B cell (primary cell): ENCODE results near the gene CCDC175. TPM values are rescaled to one million over a fixed set of nuclear protein-coding genes. Genes with fewer than 3 reads are reported as not detected.

Source experiments
- ATAC-seq: fragments of 200-7000 bp; cut with Tn5 transposase; one replicate; pipeline ENCODE4 v1.10.0; 2021; ENCODE audit warnings: low read depth, mild to moderate bottlenecking, moderate number of reproducible peaks, moderate library complexity
- CTCF ChIA-PET: fragments of 350-600 bp; sonication (Branson Sonifier 250); formaldehyde crosslinking; loops from one replicate; lab custom pipeline; 2021; ENCODE audit warnings: antibody characterized with exemption, inconsistent platforms; lab: Charles Lee
- POLR2A ChIA-PET: fragments of 350-600 bp; sonication (Branson Sonifier 250); formaldehyde crosslinking; loops from one replicate; lab custom pipeline; 2021; ENCODE audit warnings: antibody characterized with exemption; lab: Charles Lee
- DNase-seq: peaks from one replicate; pipeline ENCODE4 v3.0.0; 2013
- H2AFZ ChIP-seq: 2 replicates; pipeline ENCODE4 v1.6.1; 2012; ENCODE audit warnings: mild to moderate bottlenecking, low read depth, low read length; ENCODE audit not compliant: insufficient read depth, poor library complexity, severe bottlenecking
- H3K27ac ChIP-seq, 2 donors: 1 replicate in 1 of 2; 2 replicates in 1 of 2; pipeline ENCODE4 v1.5.1; 2012 to 2013; ENCODE audit warnings: low read length in 2 of 2, mild to moderate bottlenecking in 2 of 2, moderate library complexity in 1 of 2
- H3K27me3 ChIP-seq, 4 experiments: fragments of 200-600 bp in 1 of 4; sonication (generic) in 1 of 4; replicated peaks in 1 of 4; 1 replicate in 2 of 4; 2 replicates in 2 of 4; pipeline versions ENCODE4 v1.6.1 to v1.7.0; 2013 to 2016; ENCODE audit warnings: low read length in 3 of 4, mild to moderate bottlenecking in 2 of 4, mixed read lengths in 1 of 4, moderate library complexity in 1 of 4; ENCODE audit not compliant: insufficient read depth in 4 of 4, control insufficient read depth in 3 of 4; ENCODE audit errors: control extremely low read depth in 1 of 4
- H3K36me3 ChIP-seq, 2 experiments: replicated peaks in 1 of 2; 1 replicate in 1 of 2; 2 replicates in 1 of 2; pipeline versions ENCODE4 v1.6.1 to v1.7.1; 2013; ENCODE audit warnings: low read length in 1 of 2; ENCODE audit not compliant: insufficient read depth in 2 of 2, control insufficient read depth in 1 of 2; ENCODE audit errors: control extremely low read depth in 1 of 2, extremely low read depth in 1 of 2
- H3K4me1 ChIP-seq, 2 donors: fragments of 200-600 bp in 1 of 2; sonication (generic) in 1 of 2; 1 replicate in 1 of 2; 2 replicates in 1 of 2; pipeline versions ENCODE4 v1.5.1 to v1.6.1; 2013 to 2017; ENCODE audit warnings: low read length in 2 of 2; ENCODE audit not compliant: control insufficient read depth in 2 of 2, insufficient read depth in 2 of 2
- H3K4me2 ChIP-seq: replicated peaks from 2 replicates; pipeline ENCODE3; 2012; ENCODE audit warnings: mild to moderate bottlenecking, low read depth, low read length; ENCODE audit not compliant: poor library complexity, severe bottlenecking
- H3K4me3 ChIP-seq, 5 experiments: fragments of 200-600 bp in 1 of 5; sonication (generic) in 1 of 5; 1 replicate in 3 of 5; 2 replicates in 2 of 5; pipeline versions ENCODE4 v1.5.1 to v1.7.0; 2011 to 2016; ENCODE audit warnings: low read length in 4 of 5, mild to moderate bottlenecking in 4 of 5, low read depth in 2 of 5, control low read depth in 1 of 5, moderate library complexity in 1 of 5; ENCODE audit not compliant: insufficient read depth in 1 of 5; ENCODE audit errors: control extremely low read depth in 1 of 5, extremely low read depth in 1 of 5
- H3K79me2 ChIP-seq: fragments of 200-600 bp; sonication (generic); one replicate; pipeline ENCODE4 v1.6.0; 2016; ENCODE audit warnings: low read length; ENCODE audit not compliant: control insufficient read depth, insufficient read depth
- H3K9ac ChIP-seq: fragments of 200-600 bp; sonication (generic); 2 replicates; pipeline ENCODE4 v1.6.1; 2017; ENCODE audit warnings: mild to moderate bottlenecking, low read length, moderate library complexity
- H3K9me3 ChIP-seq, 3 donors: one replicate each; pipeline versions ENCODE4 v1.6.1 to v1.7.1; 2013; ENCODE audit warnings: low read length in 2 of 3; ENCODE audit not compliant: control insufficient read depth in 2 of 3, insufficient read depth in 1 of 3; ENCODE audit errors: control extremely low read depth in 1 of 3
- H4K20me1 ChIP-seq: 2 replicates; pipeline ENCODE4 v1.6.0; 2012; ENCODE audit warnings: mild to moderate bottlenecking, low read length; ENCODE audit not compliant: insufficient read depth, control insufficient read depth, poor library complexity, severe bottlenecking
- H3K27ac Mint-ChIP-seq: one replicate; pipeline ENCODE4 v1.8.0; 2021; ENCODE audit warnings: mixed read lengths
- H3K27me3 Mint-ChIP-seq: one replicate; pipeline ENCODE4 v1.8.0; 2021; ENCODE audit warnings: mixed read lengths
- H3K4me1 Mint-ChIP-seq: one replicate; pipeline ENCODE4 v1.8.0; 2021; ENCODE audit warnings: mixed read lengths
- H3K4me3 Mint-ChIP-seq: one replicate; pipeline ENCODE4 v1.8.0; 2021; ENCODE audit warnings: mixed read lengths
- H3K9me3 Mint-ChIP-seq: one replicate; pipeline ENCODE4 v1.8.0; 2022; ENCODE audit warnings: mixed read lengths; ENCODE audit not compliant: insufficient read depth
- EZH2 ChIP-seq: IDR thresholded peaks from 2 replicates; pipeline ENCODE4 v1.6.1; 2012; ENCODE audit warnings: borderline replicate concordance, low read depth, mild to moderate bottlenecking, moderate library complexity, low read length; ENCODE audit not compliant: insufficient read depth, poor library complexity, severe bottlenecking
- WGBS: methylation state at CpG from one replicate; pipeline ENCODE4 v1.1.5; 2013; ENCODE audit warnings: missing lambda C conversion rate; ENCODE audit not compliant: insufficient coverage; 5-methylcytosine and 5-hydroxymethylcytosine counted together
- intact Hi-C: fragments of 100-400 bp; cut with micrococcal nuclease; formaldehyde crosslinking; loops from one replicate; pipeline ENCODE4 v1.10.0; 2022
- polyA plus RNA-seq: library from polyadenylated mRNA; depleted of rRNA; stranded (reverse); fragments of >200 nt; gene quantifications from 2 replicates; pipeline ENCODE4 v1.2.3, GENCODE V29; 2012
- total RNA-seq, 2 donors: library from RNA; stranded (reverse); fragments of 120-200 nt in 1 of 2; gene quantifications; 1 replicate in 1 of 2; 2 replicates in 1 of 2; pipeline versions ENCODE4 v1.2.3 to v1.2.4, GENCODE V29; 2013 to 2022
- TF ChIP-seq, protein P1 (sequence below): fragments of 200-600 bp; IDR thresholded peaks from one replicate; pipeline ENCODE4 v1.8.0; 2022; ENCODE audit warnings: antibody characterized with exemption, mild to moderate bottlenecking

Gene CCDC175
- total and polyA plus RNA-seq, 2 donors (not counting 1 experiment from before 2014, with no cell fraction given), result not detected

DNA sequence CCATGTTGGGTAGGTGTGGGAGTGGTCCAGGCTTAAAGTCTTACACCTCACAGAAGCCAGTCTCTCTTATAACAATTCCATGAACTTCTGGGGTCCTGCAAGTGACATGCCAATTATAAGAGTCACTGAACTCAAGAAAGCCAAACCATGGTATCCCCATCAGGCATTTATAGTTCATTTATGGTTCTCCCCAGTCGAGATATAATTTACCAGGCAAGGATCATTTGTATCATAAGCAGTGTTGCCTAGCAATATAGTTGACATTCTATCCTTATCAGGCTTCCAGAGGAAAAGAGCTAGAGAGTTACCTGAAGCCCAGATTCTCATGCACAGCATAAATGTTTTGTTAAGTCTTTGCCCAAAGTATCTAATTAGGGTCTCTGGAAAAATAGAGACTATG is 84.2 kb downstream of the CCDC175 start:
- no peak for TF ChIP-seq EZH2
- TF ChIP-seq, protein P1, sequence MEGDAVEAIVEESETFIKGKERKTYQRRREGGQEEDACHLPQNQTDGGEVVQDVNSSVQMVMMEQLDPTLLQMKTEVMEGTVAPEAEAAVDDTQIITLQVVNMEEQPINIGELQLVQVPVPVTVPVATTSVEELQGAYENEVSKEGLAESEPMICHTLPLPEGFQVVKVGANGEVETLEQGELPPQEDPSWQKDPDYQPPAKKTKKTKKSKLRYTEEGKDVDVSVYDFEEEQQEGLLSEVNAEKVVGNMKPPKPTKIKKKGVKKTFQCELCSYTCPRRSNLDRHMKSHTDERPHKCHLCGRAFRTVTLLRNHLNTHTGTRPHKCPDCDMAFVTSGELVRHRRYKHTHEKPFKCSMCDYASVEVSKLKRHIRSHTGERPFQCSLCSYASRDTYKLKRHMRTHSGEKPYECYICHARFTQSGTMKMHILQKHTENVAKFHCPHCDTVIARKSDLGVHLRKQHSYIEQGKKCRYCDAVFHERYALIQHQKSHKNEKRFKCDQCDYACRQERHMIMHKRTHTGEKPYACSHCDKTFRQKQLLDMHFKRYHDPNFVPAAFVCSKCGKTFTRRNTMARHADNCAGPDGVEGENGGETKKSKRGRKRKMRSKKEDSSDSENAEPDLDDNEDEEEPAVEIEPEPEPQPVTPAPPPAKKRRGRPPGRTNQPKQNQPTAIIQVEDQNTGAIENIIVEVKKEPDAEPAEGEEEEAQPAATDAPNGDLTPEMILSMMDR, result no peak
- no peaks in the 10 kb centered on the region for H3K9me3 ChIP-seq
- no peak overlapping the region for H3K4me3 Mint-ChIP-seq
- no peaks in the 10 kb centered on the region for H3K9me3 Mint-ChIP-seq
- ATAC-seq (no peak), DNase-seq (no peak)
- intact Hi-C loops, result no loop called here
- H3K9ac ChIP-seq, result no peak overlapping the region
- no peak overlapping the region for H3K4me3 ChIP-seq
- ChIA-PET POLR2A (no interaction called here), CTCF (interaction anchor here (0.8 kb wide), 1 partner anchor 8 kb away, joined by 3 read pairs; the partner anchor contains the start of gene L3HYPDH)
- peaks cover 12 to 68% of the 10 kb centered on the region in 2 experiments for H3K36me3 ChIP-seq
- peaks cover 10% of the 10 kb centered on the region for H3K4me1 Mint-ChIP-seq
- H2AFZ ChIP-seq, result no peak overlapping the region
- no peaks in the 10 kb centered on the region for H3K4me1 ChIP-seq
- H4K20me1 ChIP-seq, result peaks cover 16% of the 10 kb centered on the region
- no peak overlapping the region for H3K27ac ChIP-seq
- H3K4me2 ChIP-seq, result no peak overlapping the region
- no peaks in the 10 kb centered on the region for H3K27me3 Mint-ChIP-seq
- no peak overlapping the region for H3K27ac Mint-ChIP-seq
- H3K27me3 ChIP-seq, result no peaks in the 10 kb centered on the region
- WGBS, result 100% methylated on average over 1 of the region's 1 CpG
- H3K79me2 ChIP-seq, result peaks cover 17% of the 10 kb centered on the region

DNA sequence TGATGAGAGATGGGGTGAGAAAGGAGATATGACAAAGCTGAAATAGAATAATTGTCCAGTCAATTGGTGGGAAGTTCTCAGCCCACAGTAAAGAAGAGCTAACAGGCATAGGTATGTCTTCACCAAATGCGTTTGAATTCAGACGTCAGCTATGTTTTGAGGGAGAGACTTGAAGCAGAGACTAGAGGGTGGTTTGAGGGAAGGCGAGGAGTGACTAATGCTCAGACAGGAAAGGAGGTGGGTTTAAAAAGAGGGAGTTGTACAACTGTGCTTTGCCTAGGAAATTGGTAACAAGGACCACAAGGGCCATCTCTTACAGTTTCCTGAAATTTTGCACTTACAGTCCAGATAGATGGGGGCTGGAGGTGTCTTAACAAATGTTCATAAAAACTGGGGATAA is 85.9 kb downstream of the CCDC175 start:
- intact Hi-C loops, result no loop called here
- ATAC-seq (no peak), DNase-seq (no peak)
- CTCF ChIA-PET, result interaction anchor here (1.5 kb wide), 1 partner anchor 17 kb away, joined by 4 read pairs; no protein-coding TSS in a partner anchor
- Histone ChIP-seq H3K9me3 (no peaks in the 10 kb centered on the region), H3K79me2 (peaks cover 32% of the 10 kb centered on the region), H3K4me3 (no peak overlapping the region), H3K4me2 (no peak overlapping the region), H3K36me3 (peaks cover 12 to 63% of the 10 kb centered on the region in 2 experiments), H3K27me3 (no peaks in the 10 kb centered on the region), H2AFZ (no peak overlapping the region), H4K20me1 (peaks cover 18% of the 10 kb centered on the region), H3K9ac (no peak overlapping the region), H3K27ac (no peak overlapping the region), H3K4me1 (peaks cover 3 to 6% of the 10 kb centered on the region in 2 donors)
- TF ChIP-seq, protein P1, result no peak
- no peak for TF ChIP-seq EZH2
- Mint-ChIP-seq H3K4me1 (peaks cover 14% of the 10 kb centered on the region), H3K27ac (no peak overlapping the region), H3K9me3 (no peaks in the 10 kb centered on the region), H3K27me3 (no peaks in the 10 kb centered on the region), H3K4me3 (no peak overlapping the region)
- POLR2A ChIA-PET, result no interaction called here
- WGBS, result 94% methylated on average over 3 of the region's 3 CpGs
